GM18508 (cell line): ENCODE results near the gene AOAH.
A peak's percentile ranks its signal among the peaks of the same experiment; 100 is the strongest.
"Not testable (repeated sequence)": the region's sequence is repeated elsewhere in the genome, so short reads cannot be mapped to it uniquely, and the experiment has no call there.

Source experiments
- ATAC-seq: cut with Tn5 transposase; IDR thresholded peaks from one replicate; pipeline ENCODE4 v1.9.1; 2021; ENCODE audit warnings: moderate number of reproducible peaks; ENCODE audit not compliant: insufficient read depth, unreplicated experiment

The AOAH gene

GRCh38 chr7:36703860-36704259, 20.4 kb downstream of the AOAH start:
- ATAC-seq, result not testable (repeated sequence)

- ATAC-seq, result no peak
Observed at GRCh38 chr7:36692456-36692855, 31.8 kb downstream of the AOAH start.

- no peak for ATAC-seq
Observed at GRCh38 chr7:36691983-36692382, 32.3 kb downstream of the AOAH start.

GRCh38 chr7:36690514-36691187, 33.6 kb downstream of the AOAH start:
- ATAC-seq, result no peak

- no peak for ATAC-seq
Observed at GRCh38 chr7:36690041-36690440, 34.3 kb downstream of the AOAH start.

- no peak for ATAC-seq
Observed at GRCh38 chr7:36686499-36686898, 37.8 kb downstream of the AOAH start.

GRCh38 chr7:36684954-36685353, 39.3 kb downstream of the AOAH start:
- no peak for ATAC-seq

- ATAC-seq, result no peak
Observed at GRCh38 chr7:36683695-36684357, 40.5 kb downstream of the AOAH start.

- no peak for ATAC-seq
Observed at GRCh38 chr7:36683111-36683510, 41.2 kb downstream of the AOAH start.

- no peak for ATAC-seq
Observed at GRCh38 chr7:36682102-36682501, 42.2 kb downstream of the AOAH start.

GRCh38 chr7:36677769-36678437, 46.4 kb downstream of the AOAH start:
- no peak for ATAC-seq

- ATAC-seq, result no peak
Observed at GRCh38 chr7:36673703-36674102, 50.6 kb downstream of the AOAH start.

- ATAC-seq, result no peak
Observed at GRCh38 chr7:36671432-36671829, 52.9 kb downstream of the AOAH start.

- peak; percentile 58 for ATAC-seq
Observed at GRCh38 chr7:36670585-36671431, 53.5 kb downstream of the AOAH start.

- ATAC-seq, result no peak
Observed at GRCh38 chr7:36668750-36669149, 55.5 kb downstream of the AOAH start.

GRCh38 chr7:36668080-36668479, 56.2 kb downstream of the AOAH start:
- ATAC-seq, result no peak

- no peak for ATAC-seq
Observed at GRCh38 chr7:36667007-36667745, 57.1 kb downstream of the AOAH start.

GRCh38 chr7:36663481-36663880, 60.8 kb downstream of the AOAH start:
- no peak for ATAC-seq

GRCh38 chr7:36661135-36661840, 63.0 kb downstream of the AOAH start:
- no peak for ATAC-seq
